ENCODE results near the gene CEP70.

The CEP70 gene

GRCh38 chr3:138449490-138449889, 144.6 kb downstream of the CEP70 start:
- no peak for DNase-seq

- DNase-seq, result no peak
These were observed 145.4 kb downstream of the CEP70 start for GRCh38 chr3:138448631-138449030.

- DNase-seq, result no peak
These were observed 148.4 kb downstream of the CEP70 start for GRCh38 chr3:138445654-138446053.

GRCh38 chr3:138445236-138445635, 148.8 kb downstream of the CEP70 start:
- no peak for DNase-seq
